ENCODE results near the gene PDZD7.

PDZD7 gene

DNA sequence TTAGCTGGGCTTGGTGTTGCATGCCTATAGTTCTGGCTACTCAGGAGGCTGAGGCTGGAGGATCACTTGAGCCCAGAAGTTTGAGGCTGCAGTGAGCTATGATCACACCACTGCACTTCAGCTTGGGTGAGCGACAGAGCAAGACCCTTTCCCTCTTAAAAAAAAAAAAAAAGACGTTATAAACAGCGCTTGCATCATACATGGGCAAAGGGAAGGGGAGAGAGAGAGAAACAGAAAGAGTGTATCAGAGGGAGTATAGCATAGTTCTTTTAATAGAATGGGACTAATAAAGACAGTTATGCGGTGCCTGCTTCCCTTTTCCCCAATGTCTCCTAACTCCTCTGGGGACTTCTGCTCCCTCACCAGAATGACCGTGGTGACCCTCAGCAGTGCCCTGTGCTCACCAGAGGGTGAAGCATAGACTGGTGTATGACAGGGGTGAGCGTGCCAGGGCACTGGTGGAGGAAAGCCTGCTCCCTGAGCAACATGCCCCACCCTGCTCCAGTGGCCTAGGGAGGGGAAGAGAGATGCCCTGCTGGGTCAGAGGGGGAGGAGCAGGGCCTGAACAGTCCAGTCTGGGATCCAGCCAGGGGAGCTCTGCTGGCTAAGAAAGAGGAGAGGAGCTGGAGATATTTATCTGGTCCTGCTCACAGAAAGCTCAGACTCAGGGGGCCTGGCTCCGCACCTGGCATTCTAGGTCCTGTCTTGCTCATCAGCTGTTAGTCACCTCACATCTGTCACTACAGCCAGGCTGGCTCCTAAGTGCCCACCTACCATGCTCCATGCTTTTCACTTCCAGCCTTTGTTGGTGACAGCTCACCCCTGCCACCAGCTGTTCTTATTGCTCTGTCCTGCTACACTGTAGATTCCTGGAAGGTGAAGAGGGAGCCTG is 2.2 kb downstream of the PDZD7 start:
- in situ Hi-C loops (cut with HindIII; ENCODE audit: low pct_ligation_motif_present, low pct_unique_long_range_greater_than_20kb, low sequenced_read_pairs) = no loop called here
- peak; percentile 69 for DNase-seq

DNA sequence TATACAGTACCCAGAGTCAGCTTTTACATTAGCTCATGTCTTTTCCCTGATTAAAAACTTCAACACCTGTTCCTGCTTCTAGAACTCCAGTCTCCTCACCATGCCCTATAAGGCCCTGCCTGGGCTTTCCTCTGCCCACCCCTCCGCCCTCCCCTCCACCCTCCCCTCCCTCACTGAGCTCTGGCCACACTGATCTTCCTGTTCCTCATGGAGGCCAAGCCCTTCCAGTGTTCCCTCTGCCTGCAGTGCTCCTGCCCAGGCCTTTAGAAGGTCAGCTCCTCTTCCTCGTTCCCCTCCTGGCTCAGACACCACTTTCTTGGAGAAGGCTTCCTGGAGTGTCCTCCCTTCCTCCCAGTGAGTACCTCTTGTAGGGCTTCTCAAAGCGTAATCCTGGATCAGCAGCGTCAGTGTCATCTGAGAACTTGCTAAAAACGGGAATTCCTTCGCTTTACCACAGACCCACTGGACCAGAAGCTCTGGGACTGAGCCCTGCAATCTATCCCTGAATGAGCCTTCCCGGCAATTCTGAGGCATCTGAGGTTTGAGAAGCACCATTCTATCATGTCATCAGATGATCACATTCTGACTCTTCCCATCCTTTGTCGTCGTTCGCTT is 3.7 kb downstream of the PDZD7 start:
- no peak for DNase-seq
- in situ Hi-C loops (cut with HindIII; ENCODE audit: low pct_ligation_motif_present, low pct_unique_long_range_greater_than_20kb, low sequenced_read_pairs) = no loop called here

DNA sequence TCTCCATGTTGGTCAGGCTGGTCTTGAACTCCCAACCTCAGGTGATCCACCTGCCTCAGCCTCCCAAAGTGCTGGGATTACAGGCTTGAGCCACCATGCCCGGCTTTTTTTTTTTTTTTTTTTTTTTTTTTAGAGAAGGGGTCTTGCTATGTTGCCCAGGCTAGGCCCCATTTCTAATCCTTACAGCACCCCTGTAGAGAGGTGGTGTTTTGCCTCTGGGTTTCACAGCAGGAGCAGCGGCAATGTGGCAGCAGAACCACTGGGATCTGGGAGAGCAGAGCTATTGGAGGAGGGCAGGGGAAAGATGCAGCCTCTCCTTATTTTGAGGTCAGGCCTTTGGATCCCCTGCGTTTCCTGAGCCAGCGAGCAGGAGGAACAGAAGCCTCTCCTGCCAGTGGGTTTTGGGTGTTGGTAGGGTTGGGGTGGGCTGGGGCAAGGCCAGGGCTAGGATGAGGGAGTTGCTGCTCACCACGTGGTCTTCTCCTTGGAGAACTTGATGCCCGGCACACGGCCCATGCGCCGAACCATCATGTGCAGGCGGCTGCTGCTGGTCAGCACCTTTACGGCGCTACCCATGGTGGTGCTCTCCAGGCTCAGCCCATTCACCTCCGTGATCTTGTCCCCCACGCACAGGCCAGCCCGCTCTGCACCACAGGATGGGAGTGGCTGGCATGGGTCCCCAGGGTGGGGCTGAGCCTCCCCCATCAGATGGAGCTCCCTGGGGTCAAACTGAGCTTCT is 7.8 kb downstream of the PDZD7 start:
- in situ Hi-C loops (cut with HindIII; ENCODE audit: low pct_ligation_motif_present, low pct_unique_long_range_greater_than_20kb, low sequenced_read_pairs) = no loop called here
- no peak for DNase-seq

DNA sequence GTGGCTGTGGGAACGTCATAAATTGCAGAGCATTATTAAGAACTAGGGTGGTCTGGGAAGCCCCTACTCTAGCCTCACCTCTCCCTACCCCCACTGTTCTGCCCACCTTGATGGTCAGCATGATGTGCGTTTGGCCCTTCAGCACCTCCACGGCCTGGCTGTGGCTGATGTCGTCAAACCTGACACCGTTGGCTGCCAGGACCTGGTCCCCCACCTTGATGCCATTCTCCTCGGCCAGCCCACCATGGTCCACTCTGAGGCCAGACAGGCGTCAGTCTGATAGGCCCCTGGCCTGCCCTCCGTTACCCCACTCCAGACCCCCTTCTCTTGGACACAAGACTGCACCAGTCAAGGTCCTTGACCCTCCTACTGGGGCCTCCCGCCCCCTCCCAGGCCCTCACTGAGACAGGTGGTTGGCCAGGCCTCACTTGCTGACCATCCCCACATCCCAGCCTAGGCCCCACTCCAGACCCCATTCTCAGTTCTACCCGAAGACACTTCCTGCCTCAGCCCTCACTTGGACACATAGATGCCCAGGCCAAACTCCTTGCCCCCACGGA is 9.2 kb downstream of the PDZD7 start:
- no peak for DNase-seq
- in situ Hi-C loops (cut with HindIII; ENCODE audit: low pct_ligation_motif_present, low pct_unique_long_range_greater_than_20kb, low sequenced_read_pairs) = no loop called here

DNA sequence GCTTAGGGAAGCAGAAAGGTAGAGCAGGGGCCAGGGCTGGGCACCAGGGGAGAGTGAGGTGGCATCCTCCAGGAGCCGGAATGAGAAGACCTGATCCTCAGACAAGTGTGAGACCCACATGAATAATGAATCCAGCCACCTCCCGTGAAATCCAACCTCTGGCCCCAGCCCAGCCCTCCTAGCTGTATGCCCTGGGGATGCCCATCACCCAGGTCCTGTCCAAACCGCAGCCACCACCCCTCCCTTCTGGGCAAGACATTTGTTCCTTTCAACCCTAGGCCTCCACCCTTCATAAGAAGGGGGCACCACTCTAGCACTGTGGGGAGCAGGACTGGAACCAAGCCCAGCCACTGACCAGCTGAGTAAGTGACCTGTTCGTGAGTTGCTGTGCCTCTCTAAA is 9.7 kb downstream of the PDZD7 start:
- no peak for DNase-seq
- in situ Hi-C loops (cut with HindIII; ENCODE audit: low pct_ligation_motif_present, low pct_unique_long_range_greater_than_20kb, low sequenced_read_pairs) = no loop called here

DNA sequence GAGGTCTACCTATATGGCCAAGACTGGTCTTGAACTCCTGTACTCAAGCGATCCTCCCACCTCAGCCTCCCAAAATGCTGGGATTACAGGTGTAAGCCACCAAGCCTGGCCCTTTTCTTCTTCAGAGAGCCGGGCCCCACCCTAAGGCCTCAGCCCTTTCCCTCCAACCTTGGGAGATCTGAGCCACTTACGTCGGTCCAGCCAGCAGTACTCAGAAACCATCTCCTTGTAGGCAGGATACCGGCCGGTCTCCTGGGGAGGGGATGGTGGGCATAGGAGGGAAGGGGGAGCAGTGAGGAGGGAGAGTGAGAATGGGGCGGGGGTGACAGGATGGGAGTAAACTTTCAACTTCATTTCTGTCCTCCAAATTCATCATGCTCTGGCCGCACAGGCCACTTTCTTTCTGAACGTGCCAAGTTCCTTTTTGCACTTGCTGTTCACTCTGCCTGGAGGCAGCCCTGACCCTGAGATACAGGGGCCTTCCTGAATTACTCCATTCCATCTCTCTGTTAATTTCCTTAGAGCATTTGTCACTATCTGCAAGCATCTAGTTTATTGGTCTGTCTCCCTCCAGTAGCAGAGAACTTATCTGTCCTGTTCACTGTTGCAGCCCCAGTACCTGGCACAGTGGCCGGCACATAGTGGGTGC is 10.4 kb downstream of the PDZD7 start:
- in situ Hi-C loops (cut with HindIII; ENCODE audit: low pct_ligation_motif_present, low pct_unique_long_range_greater_than_20kb, low sequenced_read_pairs) = no loop called here
- no peak for DNase-seq

DNA sequence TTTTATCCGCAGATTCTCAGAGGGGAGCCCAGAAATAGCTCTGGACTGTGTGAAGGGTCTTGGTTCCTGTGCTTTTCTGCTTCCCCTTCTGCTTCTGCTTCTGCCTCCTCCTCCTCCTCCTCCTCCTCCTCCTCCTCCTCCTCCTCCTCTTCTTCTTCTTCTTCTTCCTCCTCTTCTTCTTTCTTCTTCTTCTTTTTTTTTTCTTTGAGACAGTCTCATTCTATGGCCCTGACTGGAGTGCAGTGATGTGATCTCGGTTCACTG is 11.6 kb downstream of the PDZD7 start:
- in situ Hi-C loops (cut with HindIII; ENCODE audit: low pct_ligation_motif_present, low pct_unique_long_range_greater_than_20kb, low sequenced_read_pairs) = no loop called here

DNA sequence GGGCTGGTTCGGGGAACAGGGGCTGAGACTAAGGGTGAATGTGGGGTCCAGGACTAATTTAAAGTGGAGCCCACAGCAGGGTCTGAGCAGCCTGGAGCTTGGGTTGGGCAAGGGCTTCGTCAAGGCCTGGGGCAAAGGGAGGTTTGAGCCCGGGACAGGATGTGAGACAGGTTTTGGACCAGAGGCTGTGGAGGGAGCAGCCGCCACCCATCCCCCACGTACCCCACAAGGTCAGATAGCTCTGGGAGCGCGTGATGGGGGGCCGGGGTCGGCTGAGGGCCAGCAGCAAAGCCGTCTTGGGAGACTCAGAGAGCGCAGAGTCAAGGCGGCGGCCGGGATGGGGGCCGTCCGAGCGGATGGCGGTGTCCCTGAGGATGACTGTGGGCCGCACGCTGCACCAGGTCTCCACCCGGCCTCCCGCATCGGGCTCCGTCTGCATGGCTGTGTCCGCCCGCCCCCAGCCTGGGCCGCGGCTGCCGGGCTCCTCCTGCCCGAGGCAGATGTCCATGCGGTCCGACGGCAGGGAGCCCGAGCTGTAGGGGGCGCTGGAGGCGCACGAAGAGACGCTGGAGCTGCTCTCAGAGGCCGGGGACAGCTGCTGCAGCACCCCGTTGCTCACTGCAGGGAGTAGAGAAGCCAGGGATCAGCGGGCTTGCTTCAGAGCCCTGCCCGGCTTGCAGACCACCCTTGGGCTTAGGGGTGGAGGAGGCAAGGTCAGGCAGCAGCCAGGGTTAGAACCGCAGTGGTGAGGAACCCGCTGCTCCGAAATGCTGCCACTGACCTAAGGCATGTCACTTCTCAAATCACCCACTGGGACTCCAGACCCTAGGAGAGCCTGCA is 12.1 kb downstream of the PDZD7 start:
- in situ Hi-C loops (cut with HindIII; ENCODE audit: low pct_ligation_motif_present, low pct_unique_long_range_greater_than_20kb, low sequenced_read_pairs) = no loop called here
- peak; percentile 91 for DNase-seq

More for the DNA sequence above, 11.6 kb downstream of the PDZD7 start:
- no peak for DNase-seq

DNA sequence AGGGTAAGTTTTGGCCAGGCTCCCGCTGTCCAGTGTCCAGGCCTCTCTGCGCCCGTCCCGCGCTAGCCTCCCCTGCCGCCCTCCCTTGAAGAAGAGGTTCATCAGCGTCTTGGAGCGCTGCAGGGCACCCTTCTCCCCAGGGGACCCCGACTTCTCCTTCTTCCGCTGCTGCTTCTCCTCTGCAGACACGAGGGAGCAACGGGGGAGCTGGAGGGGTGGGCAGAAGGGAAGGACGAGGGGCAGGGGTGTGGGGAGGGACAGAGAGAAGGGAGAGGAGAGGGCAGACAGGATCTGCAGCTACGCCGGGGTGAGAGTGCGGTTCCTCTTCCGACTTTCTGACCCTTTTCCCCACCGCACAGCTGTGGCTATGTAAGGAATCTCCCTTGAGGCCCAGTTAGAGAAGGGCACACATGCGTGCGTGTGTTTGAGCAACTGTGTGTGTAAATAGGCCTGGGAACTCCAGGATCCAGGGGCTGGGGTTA is 12.8 kb downstream of the PDZD7 start:
- no peak for DNase-seq
- in situ Hi-C loops (cut with HindIII; ENCODE audit: low pct_ligation_motif_present, low pct_unique_long_range_greater_than_20kb, low sequenced_read_pairs) = no loop called here

DNA sequence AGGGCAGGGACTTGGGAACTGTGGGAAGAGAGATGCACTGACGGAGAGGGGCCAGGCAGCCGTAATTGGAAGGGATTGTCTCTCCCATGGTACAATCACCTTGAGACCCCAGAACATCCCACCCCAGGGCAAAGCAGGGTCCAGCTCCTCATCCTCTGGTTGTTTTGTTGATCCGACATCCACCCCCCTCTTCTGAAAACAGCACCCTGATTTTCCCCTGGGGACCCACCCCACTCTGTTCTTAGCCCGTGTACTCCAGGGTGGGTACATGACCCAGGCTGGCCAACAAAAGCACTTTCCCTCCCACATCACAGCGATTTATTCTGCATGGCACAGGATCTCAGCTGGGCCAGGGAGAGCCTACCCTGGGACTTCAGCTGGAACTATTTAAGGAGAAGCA is 14.1 kb downstream of the PDZD7 start:
- in situ Hi-C loops (cut with HindIII; ENCODE audit: low pct_ligation_motif_present, low pct_unique_long_range_greater_than_20kb, low sequenced_read_pairs) = no loop called here

DNA sequence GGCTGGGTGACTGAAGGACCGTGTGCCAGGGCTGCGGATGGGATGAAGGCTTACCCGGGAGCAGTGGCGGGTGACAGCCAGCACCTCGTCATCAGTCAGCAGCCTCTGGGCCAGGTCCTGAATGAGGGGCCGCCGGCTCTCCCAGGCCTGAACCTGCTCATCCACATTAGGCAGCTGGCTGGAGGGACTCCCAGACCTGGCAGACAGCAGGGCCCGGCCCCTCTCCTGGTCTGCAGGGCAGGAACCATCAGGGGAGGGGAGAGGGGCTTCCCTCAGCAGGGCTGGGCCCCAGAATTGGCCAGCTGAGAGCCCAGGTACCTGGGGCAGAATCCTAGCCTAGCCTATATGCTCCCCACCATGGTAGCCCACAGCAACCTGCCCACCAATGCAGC is 15.4 kb downstream of the PDZD7 start:
- no peak for DNase-seq
- in situ Hi-C loops (cut with HindIII; ENCODE audit: low pct_ligation_motif_present, low pct_unique_long_range_greater_than_20kb, low sequenced_read_pairs) = no loop called here

More for the DNA sequence above, 14.1 kb downstream of the PDZD7 start:
- no peak for DNase-seq

DNA sequence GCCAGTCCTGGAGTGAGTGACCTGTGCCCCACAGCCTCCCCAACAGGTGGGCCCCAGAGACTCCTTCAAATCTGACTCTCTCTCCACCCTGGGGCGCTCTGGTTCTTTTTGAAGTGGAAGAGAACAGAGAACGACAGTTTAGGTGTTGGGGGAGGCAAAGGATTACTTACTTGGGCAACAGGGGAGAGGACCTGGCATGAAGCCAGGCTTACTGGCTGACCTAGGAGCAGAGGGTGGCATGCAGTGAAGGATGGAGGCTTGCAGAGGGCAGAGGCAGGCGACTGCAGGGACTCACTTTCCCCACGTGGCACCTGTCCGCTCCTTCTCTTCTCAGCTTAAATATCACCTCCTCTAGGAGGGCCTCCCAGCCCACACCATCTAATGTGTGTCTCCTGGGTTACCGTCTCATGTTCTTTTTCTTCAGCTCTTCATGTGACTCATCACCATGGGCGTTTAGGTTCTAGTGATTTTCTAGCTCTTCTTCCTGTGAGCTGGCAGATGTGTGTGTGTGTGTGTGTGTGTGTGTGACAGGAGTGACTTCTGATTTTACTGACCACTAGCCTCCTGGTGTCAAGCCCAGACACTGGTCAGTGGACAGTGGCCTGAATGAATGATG is 15.9 kb downstream of the PDZD7 start:
- peak; percentile 84 for DNase-seq
- in situ Hi-C loops (cut with HindIII; ENCODE audit: low pct_ligation_motif_present, low pct_unique_long_range_greater_than_20kb, low sequenced_read_pairs) = no loop called here

DNA sequence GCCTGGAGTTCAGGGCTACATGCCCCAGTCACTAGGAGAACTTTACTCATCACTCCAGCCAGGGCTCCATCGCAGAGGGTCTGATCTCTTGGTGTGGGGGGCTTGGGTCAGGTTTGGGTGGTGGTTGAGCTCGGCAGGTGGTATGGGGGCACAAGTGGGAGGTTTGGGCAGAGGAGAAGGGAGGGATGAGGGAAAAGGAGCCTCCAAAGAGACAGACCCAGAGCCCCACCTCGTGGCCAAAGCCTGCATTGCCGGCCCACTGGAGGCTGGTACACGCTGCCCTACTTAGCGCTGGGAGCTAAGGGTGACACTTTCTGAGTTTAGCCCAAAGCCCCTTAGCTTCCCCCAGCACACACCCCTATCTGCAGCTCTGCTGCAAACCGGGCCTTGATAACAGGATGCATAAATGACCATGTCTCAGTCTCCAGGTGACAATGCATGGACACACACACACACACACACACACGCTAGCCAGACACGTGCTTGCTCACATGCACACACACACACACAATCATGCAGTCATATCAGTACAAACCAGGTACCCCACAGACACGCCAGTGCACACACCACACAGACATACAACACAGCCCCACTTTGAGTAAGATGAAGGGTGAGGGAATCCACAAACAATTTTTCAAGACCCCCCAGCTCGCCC is 16.6 kb downstream of the PDZD7 start:
- DNase-seq = peak; percentile 76
- in situ Hi-C loops (cut with HindIII; ENCODE audit: low pct_ligation_motif_present, low pct_unique_long_range_greater_than_20kb, low sequenced_read_pairs) = no loop called here

DNA sequence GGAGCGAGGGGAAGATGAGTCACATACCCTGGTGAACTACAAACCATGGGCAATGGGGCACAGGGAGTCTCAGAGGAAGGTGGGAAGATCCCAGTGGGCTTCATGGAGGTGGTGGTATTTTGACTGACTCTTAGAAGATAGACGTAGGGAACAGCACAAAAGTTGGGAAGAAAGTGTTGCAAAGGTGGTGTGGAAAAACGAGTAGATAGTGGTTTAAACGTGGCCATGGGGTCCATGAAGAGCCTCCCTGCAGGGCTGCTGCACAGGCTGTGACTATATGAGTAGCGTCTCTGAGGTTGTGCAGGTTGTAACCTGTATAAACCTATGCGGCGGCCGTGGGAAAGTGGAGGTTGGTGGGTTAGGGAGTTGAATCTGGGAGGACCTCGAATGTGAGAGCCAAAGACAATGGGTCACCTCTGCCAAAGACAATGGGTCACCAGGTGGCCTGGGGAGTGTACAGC is 17.5 kb downstream of the PDZD7 start:
- DNase-seq = no peak

DNA sequence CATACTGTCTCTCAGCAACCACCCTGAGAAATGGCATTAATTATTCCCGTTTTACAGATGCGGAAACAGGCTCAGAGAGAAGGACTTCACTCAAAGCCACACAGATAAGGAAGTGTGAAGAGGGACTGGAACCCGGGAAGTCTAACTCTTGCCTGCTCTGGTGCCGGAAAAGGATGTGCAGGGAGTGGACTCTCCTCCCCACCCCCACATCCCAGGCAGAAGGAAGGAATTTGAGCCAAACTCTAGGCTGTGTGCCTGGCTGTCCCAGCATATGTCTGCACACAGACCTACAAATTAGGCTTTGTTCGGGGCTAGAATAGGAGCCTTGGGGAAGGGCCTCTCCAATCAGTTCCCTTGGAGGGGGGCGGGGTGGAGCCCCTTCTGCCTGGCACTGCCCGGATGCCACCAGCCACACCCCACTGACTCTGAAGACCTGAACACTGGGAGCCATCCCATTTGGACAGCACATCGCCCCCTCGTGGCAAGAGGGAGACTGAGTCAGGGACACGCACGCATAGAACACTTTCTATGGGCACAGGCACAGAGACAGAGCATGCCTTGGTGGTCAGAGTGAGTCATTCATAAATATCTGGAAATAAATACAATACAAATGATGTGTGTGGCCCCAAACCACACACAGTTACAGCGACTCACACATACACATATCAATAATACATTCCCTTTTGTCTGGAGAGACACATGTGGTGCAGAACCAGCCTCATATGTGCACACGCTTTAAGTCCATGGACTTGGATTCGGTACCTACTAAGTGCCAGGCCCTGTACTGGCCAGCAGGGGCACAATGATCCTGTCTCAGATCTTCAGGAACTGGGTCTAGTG is 18.2 kb downstream of the PDZD7 start:
- in situ Hi-C loops (cut with HindIII; ENCODE audit: low pct_ligation_motif_present, low pct_unique_long_range_greater_than_20kb, low sequenced_read_pairs) = no loop called here
- DNase-seq = peak; percentile 98

More for the DNA sequence above, 17.5 kb downstream of the PDZD7 start:
- in situ Hi-C loops (cut with HindIII; ENCODE audit: low pct_ligation_motif_present, low pct_unique_long_range_greater_than_20kb, low sequenced_read_pairs) = no loop called here

All from ACHN (cell line).